Common myeloid progenitor, CD34-positive (primary cell): ENCODE measurements around the gene LIX1.
"Not testable (repeated sequence)": the region's sequence is repeated elsewhere in the genome, so short reads cannot be mapped to it uniquely, and the experiment has no call there.

Source experiments
- CTCF ChIA-PET: fragments of 350-600 bp; sonication (Branson Sonifier 250); formaldehyde crosslinking; loops from one replicate; lab custom pipeline; 2021; ENCODE audit warnings: antibody characterized with exemption; lab: Charles Lee
- POLR2A ChIA-PET: fragments of 350-600 bp; sonication (Branson Sonifier 250); formaldehyde crosslinking; loops from one replicate; lab custom pipeline; 2021; ENCODE audit warnings: antibody characterized with exemption; lab: Charles Lee
- DNase-seq, 3 donors: peaks; one replicate each; pipeline versions ENCODE4 v3.0.0 to v3.0.0-alpha.2; 2013
- H3K27ac ChIP-seq, 2 experiments: 1 replicate in 1 of 2; 2 replicates in 1 of 2; pipeline ENCODE4 v1.7.0; 2013; ENCODE audit warnings: inconsistent platforms in 2 of 2, low read length in 2 of 2, mild to moderate bottlenecking in 2 of 2, low read depth in 1 of 2, moderate library complexity in 1 of 2; ENCODE audit not compliant: severe bottlenecking in 2 of 2, insufficient read depth in 1 of 2, poor library complexity in 1 of 2
- H3K27me3 ChIP-seq, 5 experiments: replicated peaks in 2 of 5; 1 replicate in 3 of 5; 2 replicates in 2 of 5; pipeline versions ENCODE4 v1.6.1 to v1.7.0; 2013; ENCODE audit warnings: low read length in 4 of 5, mild to moderate bottlenecking in 2 of 5, moderate library complexity in 2 of 5, inconsistent platforms in 1 of 5; ENCODE audit not compliant: insufficient read depth in 5 of 5, control insufficient read depth in 4 of 5
- H3K36me3 ChIP-seq, 4 experiments: 1 replicate in 2 of 4; 2 replicates in 2 of 4; pipeline versions ENCODE4 v1.6.1 to v1.7.0; 2013; ENCODE audit warnings: low read length in 3 of 4, control low read depth in 1 of 4, mild to moderate bottlenecking in 1 of 4; ENCODE audit not compliant: control insufficient read depth in 4 of 4, insufficient read depth in 4 of 4
- H3K4me1 ChIP-seq, 4 experiments: 1 replicate in 3 of 4; 2 replicates in 1 of 4; pipeline versions ENCODE4 v1.6.1 to v1.7.1; 2013; ENCODE audit warnings: low read length in 3 of 4, mild to moderate bottlenecking in 3 of 4, control low read depth in 1 of 4, inconsistent platforms in 1 of 4, moderate library complexity in 1 of 4; ENCODE audit not compliant: control insufficient read depth in 4 of 4, insufficient read depth in 4 of 4; ENCODE audit errors: control extremely low read depth in 1 of 4
- H3K4me3 ChIP-seq, 7 experiments: 1 replicate in 4 of 7; 2 replicates in 3 of 7; pipeline versions ENCODE4 v1.5.1 to v1.7.0; 2013; ENCODE audit warnings: mild to moderate bottlenecking in 7 of 7, low read length in 6 of 7, moderate library complexity in 6 of 7, inconsistent platforms in 2 of 7, low read depth in 2 of 7, control low read depth in 1 of 7; ENCODE audit not compliant: insufficient read depth in 4 of 7, control insufficient read depth in 1 of 7; ENCODE audit errors: extremely low read depth in 1 of 7
- H3K9me3 ChIP-seq, 5 experiments: 1 replicate in 4 of 5; 2 replicates in 1 of 5; pipeline versions ENCODE4 v1.6.1 to v1.7.1; 2013; ENCODE audit warnings: low read length in 4 of 5, mild to moderate bottlenecking in 2 of 5, inconsistent platforms in 1 of 5, low read depth in 1 of 5, moderate library complexity in 1 of 5; ENCODE audit not compliant: control insufficient read depth in 4 of 5, insufficient read depth in 2 of 5; ENCODE audit errors: control extremely low read depth in 1 of 5
- WGBS: methylation state at CpG from one replicate; pipeline ENCODE4 v1.1.5; 2013; ENCODE audit not compliant: insufficient coverage; 5-methylcytosine and 5-hydroxymethylcytosine counted together

The LIX1 gene

DNA sequence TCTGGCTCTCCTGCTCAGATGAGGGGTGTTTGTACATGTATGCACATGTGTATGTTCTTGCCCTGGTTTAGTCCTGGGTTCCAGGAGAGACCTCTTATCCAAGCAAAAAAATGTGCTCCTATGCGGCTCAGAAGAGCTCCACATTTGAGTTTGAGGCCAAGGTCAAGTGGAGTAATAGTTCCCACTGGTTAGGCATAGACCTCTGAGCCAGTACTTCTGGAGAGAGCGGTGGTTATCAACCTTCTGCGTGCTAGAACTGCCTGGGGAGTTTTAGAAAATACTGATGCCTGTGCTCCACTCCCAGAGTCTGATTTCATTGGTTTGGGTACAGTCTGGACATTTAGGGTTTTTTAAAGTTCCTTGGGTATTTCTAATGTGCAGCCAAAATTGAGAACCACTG, 51.5 kb downstream of the LIX1 start:
- CTCF ChIA-PET: interaction anchor here (0.7 kb wide), 1 partner anchor 43 kb away, joined by 3 read pairs; no protein-coding TSS in a partner anchor
- no peak overlapping the region for H3K27ac ChIP-seq
- no peak for DNase-seq
- no peaks in the 10 kb centered on the region for H3K27me3 ChIP-seq
- POLR2A ChIA-PET: no interaction called here
- H3K36me3 ChIP-seq: no peaks in the 10 kb centered on the region
- no peak overlapping the region for H3K4me3 ChIP-seq
- 100% methylated on average over 3 of the region's 3 CpGs for WGBS
- H3K4me1 ChIP-seq: peaks cover 0 to 3% (median 0%) of the 10 kb centered on the region in 4 experiments
- H3K9me3 ChIP-seq: no peaks in the 10 kb centered on the region

DNA sequence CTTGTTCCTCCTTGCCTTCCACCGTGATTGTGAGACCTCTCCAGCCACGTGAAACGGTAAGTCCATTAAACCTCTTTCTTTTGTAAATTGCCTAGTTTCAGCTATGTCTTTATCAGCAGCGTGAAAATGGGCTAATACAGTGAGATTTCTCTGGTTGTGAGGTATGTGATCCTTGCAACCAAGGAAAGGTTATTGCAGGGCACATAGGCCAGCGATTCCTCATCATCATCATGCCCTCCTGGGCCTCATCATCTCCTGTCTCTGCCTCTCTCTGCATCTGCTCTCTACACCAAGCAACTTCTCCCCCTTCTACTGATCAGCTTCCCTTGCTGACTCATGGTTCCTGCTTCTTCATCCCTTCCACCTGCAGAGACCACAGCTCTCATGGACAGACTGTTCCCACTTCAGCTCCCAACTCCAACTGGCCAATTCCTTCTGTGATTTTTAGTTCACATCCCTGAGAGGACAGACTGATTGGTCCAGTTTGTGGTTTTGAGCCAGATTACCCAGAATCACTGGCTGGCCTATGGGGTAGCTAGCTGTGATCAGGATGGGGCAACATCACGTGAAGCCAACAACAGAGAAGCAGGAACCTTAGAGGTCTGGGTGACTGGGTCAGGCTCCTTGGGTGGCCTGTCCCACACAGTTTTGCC, 53.1 kb downstream of the LIX1 start:
- Histone ChIP-seq H3K4me3 (no peak overlapping the region), H3K27ac (no peak overlapping the region), H3K9me3 (peaks cover 0 to 4% (median 0%) of the 10 kb centered on the region in 5 experiments), H3K4me1 (peaks cover 0 to 3% (median 0%) of the 10 kb centered on the region in 4 experiments), H3K36me3 (no peaks in the 10 kb centered on the region), H3K27me3 (no peaks in the 10 kb centered on the region)
- WGBS: 91% methylated on average over 5 of the region's 6 CpGs
- CTCF ChIA-PET: interaction anchor here (1.1 kb wide), 1 partner anchor 83 kb away, joined by 3 read pairs; no protein-coding TSS in a partner anchor
- POLR2A ChIA-PET: no interaction called here
- no peak for DNase-seq

DNA sequence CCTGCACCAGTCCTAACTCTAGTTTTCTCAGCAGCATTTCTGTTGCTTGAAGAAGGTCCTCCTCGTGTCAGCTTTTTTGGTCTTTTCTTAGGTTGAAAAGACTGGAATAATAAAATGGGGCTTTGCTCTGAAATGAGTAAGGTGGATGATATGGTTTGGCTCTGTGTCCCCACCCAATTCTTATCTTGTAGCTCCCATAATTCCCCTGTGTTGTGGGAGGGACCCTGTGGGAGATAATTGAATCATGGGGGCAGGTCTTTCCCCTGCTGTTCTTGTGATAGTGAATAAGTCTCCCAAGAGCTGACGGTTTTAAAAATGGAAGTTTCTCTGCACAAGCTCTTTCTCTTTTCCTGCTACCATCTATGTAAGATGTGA, 53.6 kb downstream of the LIX1 start:
- no CpG with 5 or more reads among the region's 2 CpGs for WGBS
- Histone ChIP-seq H3K27me3 (no peaks in the 10 kb centered on the region), H3K4me3 (no peak overlapping the region), H3K36me3 (no peaks in the 10 kb centered on the region), H3K27ac (no peak overlapping the region), H3K9me3 (peaks cover 0 to 6% (median 0%) of the 10 kb centered on the region in 5 experiments), H3K4me1 (peaks cover 0 to 3% (median 0%) of the 10 kb centered on the region in 4 experiments)
- POLR2A ChIA-PET: no interaction called here
- DNase-seq: no peak
- CTCF ChIA-PET: interaction anchor here (1.1 kb wide), 1 partner anchor 83 kb away, joined by 3 read pairs; no protein-coding TSS in a partner anchor

DNA sequence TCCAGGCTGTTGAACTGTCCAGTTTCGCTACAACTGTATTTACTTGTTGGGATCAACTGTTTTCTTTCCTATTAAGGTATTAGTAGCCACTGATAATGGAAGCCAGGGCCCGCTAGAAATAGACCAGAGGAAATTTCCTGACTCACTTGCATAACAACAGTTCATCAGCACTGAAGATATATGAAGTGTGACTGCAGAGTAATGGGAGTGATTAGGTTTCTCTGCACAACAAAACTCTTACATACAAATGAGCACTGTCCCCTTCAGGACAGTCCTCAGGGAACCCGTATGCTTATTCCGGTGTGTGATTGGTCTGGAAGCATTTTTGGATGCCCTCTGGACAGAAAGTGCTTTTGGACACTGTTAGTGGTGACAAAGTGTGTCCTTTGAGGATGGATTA, 55.3 kb downstream of the LIX1 start:
- H3K27ac ChIP-seq: no peak overlapping the region
- ChIA-PET CTCF (interaction anchor here (1.2 kb wide), 1 partner anchor 14 kb away, joined by 3 read pairs; no protein-coding TSS in a partner anchor), POLR2A (no interaction called here)

DNA sequence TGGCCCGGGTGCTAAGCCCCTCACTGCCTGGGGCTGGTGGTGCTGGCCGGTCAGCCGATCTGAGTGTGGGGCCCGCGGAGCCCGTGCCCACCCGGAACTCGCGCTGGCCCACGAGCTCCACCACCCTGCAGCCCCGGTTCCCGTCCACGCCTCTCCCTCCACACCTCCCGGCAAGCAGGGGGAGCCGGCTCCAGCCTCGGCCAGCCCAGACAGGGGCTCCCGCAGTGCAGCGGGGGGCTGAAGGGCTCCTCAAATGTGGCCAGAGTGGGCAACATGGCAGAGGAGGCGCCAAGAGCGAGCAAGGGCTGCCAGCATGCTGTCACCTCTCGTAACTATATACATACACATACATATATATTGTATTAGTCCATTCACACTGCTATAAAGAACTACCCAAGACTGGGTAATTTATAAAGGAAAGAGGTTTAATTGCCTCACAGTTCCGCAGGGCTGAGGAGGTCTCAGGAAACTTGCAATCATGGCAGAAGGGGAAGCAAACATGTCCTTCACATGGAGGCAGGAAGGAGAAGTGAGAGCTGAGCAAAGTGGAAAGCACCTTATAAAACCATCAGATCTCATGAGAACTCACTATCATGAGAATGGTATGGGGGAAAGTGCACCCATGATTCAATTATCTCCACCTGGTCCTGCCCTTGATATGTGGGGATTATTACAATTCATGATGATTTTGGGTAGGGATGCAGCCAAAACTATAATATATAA, 56.8 kb downstream of the LIX1 start:
- DNase-seq: peak in 2 of 3 donors; percentile 28 to 35
- over 99% methylated on average over 16 of the region's 22 CpGs for WGBS
- Histone ChIP-seq H3K4me1 (peaks cover 0 to 11% (median 10%) of the 10 kb centered on the region in 4 experiments), H3K4me3 (no peak overlapping the region), H3K27me3 (no peaks in the 10 kb centered on the region), H3K9me3 (peaks cover 0 to 6% (median 0%) of the 10 kb centered on the region in 5 experiments), H3K27ac (no peak overlapping the region), H3K36me3 (no peaks in the 10 kb centered on the region)
- ChIA-PET POLR2A (no interaction called here), CTCF (interaction anchor here (0.6 kb wide), 1 partner anchor 95 kb away, joined by 3 read pairs; no protein-coding TSS in a partner anchor)

More for the DNA sequence above, 55.3 kb downstream of the LIX1 start:
- no peaks in the 10 kb centered on the region for H3K27me3 ChIP-seq
- no peaks in the 10 kb centered on the region for H3K36me3 ChIP-seq
- no CpG with 5 or more reads among the region's 4 CpGs for WGBS
- H3K4me3 ChIP-seq: no peak overlapping the region
- H3K9me3 ChIP-seq: peaks cover 0 to 6% (median 0%) of the 10 kb centered on the region in 5 experiments
- H3K4me1 ChIP-seq: peaks cover 0 to 4% (median 3%) of the 10 kb centered on the region in 4 experiments
- no peak for DNase-seq

DNA sequence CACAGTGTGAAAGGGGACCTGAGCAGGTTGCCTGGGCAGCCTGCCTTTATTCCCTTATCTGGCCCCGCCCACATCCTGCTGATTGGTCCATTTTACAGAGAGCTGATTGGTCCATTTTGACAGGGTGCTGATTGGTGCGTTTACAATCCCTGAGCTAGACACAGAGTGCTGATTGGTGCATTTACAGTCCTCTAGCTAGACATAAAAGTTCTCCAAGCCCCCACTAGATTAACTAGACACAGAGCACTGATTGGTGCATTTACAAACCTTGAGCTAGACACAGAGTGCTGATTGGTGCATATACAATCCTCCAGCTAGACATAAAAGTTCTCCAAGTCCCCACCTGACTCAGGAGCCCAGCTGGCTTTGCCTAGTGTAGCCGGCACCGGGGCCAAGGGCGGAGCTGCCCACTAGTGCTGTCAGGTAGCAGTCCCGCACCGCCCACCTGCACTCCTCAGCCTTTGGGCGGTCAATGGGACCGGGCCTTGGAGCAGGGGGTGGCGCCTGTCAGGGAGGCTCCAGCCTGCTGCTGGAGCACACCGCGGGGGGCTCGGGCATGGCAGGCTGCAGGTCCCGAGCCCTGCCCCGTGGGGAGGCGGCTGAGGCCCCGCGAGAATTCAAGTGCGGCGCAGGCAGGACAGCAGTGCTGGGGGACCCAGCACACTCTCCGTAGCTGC, 57.5 kb downstream of the LIX1 start:
- H3K27ac ChIP-seq, H3K9me3 ChIP-seq, DNase-seq, H3K4me3 ChIP-seq, H3K27me3 ChIP-seq, H3K36me3 ChIP-seq, POLR2A ChIA-PET: not testable (repeated sequence)
- CTCF ChIA-PET: interaction anchor here (0.6 to 1.5 kb wide), 2 partner anchors 42 to 96 kb away, joined by 3 read pairs; no protein-coding TSS in a partner anchor
- H3K4me1 ChIP-seq: peaks cover 0 to 11% (median 10%) of the 10 kb centered on the region in 4 experiments
- WGBS: 95% methylated on average over 18 of the region's 21 CpGs
